GM12892 (cell line): Measurements from ENCODE around the gene TANC2.

Source experiments
- POLR2A ChIP-seq: IDR thresholded peaks from 2 replicates; pipeline ENCODE4 v1.6.1; 2011; ENCODE audit warnings: low read depth, low read length, control low read depth
- TAF1 ChIP-seq: IDR thresholded peaks from 2 replicates; pipeline ENCODE4 v1.6.1; 2011; ENCODE audit warnings: low read depth, mild to moderate bottlenecking, control low read depth, low read length, borderline replicate concordance

- no peak for TF ChIP-seq TAF1
- TF ChIP-seq POLR2A: no peak
Observed at GRCh38 chr17:62996221-62996620, 30.2 kb downstream of the TANC2 start.
